ENCODE data around the gene ULBP1.
A peak's percentile ranks its signal among the peaks of the same experiment; 100 is the strongest.
"Not testable (repeated sequence)": the region's sequence is repeated elsewhere in the genome, so short reads cannot be mapped to it uniquely, and the experiment has no call there.

ULBP1 gene

GRCh38 chr6:150018846-150019580 lies 55.3 kb downstream of the ULBP1 start:
- DNase-seq: no peak
- H3K27ac Mint-ChIP-seq: no peak overlapping the region
- no peak overlapping the region for H3K4me3 Mint-ChIP-seq
- H3K4me1 Mint-ChIP-seq: peaks cover 13 to 28% of the 10 kb centered on the region in 2 donors
- H3K9me3 Mint-ChIP-seq: no peaks in the 10 kb centered on the region
- peaks cover 55 to 68% of the 10 kb centered on the region in 2 donors for H3K27me3 Mint-ChIP-seq
- H3K36me3 Mint-ChIP-seq: no peaks in the 10 kb centered on the region
- no peak for ATAC-seq (replicated peaks)

GRCh38 chr6:150021870-150022269 lies 58.1 kb downstream of the ULBP1 start:
- DNase-seq, H3K9me3 Mint-ChIP-seq, H3K36me3 Mint-ChIP-seq, H3K27ac Mint-ChIP-seq, H3K4me3 Mint-ChIP-seq: not testable (repeated sequence)
- Mint-ChIP-seq H3K27me3 (peaks cover 56 to 71% of the 10 kb centered on the region in 2 donors), H3K4me1 (peaks cover 15 to 25% of the 10 kb centered on the region in 2 donors)
- ATAC-seq (replicated peaks): peak; percentile 59 to 68

Data from stimulated activated naive B cell treated with anti-CD40 and anti-IgM and Interleukin-4, amounts not matched to agents 10 μg/mL and 1 μg/mL and 100 μg/mL, for 72 hours (primary cell).